Measurements from ENCODE around the gene MVB12B. TPM values are rescaled to one million over a fixed set of nuclear protein-coding genes. Genes with fewer than 3 reads are reported as not detected.
"Not testable (repeated sequence)": the region's sequence is repeated elsewhere in the genome, so short reads cannot be mapped to it uniquely, and the experiment has no call there.

Gene MVB12B
- total and polyA plus RNA-seq, 8 donors: 2.6 to 6.7 (median 4.0) TPM

DNA sequence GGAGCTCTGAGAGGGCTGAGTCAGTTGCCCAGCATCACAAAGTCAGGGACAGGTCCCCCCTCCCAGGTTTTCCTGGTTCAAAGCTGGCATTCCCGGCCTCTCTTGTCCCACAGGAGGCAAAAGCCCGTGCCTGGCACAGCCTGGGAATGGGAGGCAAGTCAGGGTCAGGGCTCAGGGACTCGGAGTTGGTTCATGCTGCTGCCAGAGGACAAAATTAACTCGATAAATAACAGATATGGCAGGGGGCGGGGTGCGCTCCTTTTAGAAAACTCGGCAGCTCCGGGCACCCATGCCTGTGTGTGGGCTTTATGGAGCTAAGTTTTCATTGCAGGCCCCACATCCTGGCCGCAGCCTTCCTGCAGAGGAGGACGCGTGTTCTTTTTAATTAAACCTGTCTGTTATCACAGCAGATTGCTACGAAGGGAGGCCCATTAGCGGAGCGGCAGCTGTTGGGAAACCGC lies 224.3 kb downstream of the MVB12B start:
- Histone ChIP-seq H3K4me1 (no peaks in the 10 kb centered on the region), H3K27me3 (no peaks in the 10 kb centered on the region), H3K9me3 (no peaks in the 10 kb centered on the region), H3K4me3 (no peak overlapping the region), H3K36me3 (no peaks in the 10 kb centered on the region), H3K27ac (no peak overlapping the region)
- DNase-seq (no peak), FAIRE-seq (no peak), ATAC-seq (no peak)
- intact Hi-C loops (cut with DNase I): loop anchor here in 2 of 3 donors (5.0 to 10.0 kb wide), 2 partner anchors 46 to 49 kb away; no protein-coding TSS in a partner anchor
- 58 to 68% methylated on average over 15 of the region's 15 CpGs for WGBS, 2 donors
- TF ChIP-seq, protein P1, sequence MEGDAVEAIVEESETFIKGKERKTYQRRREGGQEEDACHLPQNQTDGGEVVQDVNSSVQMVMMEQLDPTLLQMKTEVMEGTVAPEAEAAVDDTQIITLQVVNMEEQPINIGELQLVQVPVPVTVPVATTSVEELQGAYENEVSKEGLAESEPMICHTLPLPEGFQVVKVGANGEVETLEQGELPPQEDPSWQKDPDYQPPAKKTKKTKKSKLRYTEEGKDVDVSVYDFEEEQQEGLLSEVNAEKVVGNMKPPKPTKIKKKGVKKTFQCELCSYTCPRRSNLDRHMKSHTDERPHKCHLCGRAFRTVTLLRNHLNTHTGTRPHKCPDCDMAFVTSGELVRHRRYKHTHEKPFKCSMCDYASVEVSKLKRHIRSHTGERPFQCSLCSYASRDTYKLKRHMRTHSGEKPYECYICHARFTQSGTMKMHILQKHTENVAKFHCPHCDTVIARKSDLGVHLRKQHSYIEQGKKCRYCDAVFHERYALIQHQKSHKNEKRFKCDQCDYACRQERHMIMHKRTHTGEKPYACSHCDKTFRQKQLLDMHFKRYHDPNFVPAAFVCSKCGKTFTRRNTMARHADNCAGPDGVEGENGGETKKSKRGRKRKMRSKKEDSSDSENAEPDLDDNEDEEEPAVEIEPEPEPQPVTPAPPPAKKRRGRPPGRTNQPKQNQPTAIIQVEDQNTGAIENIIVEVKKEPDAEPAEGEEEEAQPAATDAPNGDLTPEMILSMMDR (IDR thresholded peaks at IDR 0.05): no peak

DNA sequence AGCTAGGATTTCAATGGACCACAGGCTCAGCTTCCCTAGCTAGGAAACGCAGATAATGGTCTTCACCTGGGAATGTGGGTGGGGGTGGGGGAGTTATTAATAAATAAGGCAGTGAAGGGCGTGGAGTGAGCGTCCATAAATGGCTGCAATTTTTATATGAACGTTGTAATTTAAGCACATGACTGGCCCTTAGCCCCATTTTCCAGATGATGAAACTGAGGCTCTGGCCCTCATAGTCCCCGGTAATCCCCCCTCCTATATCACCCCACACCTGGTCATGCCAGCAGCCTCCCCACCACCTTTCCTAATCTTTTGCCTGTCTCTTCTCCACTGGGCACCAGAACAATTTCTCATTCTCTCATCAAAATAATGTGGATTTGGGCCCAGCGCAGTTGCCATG lies 225.2 kb downstream of the MVB12B start:
- Histone ChIP-seq H3K4me1 (no peaks in the 10 kb centered on the region), H3K36me3 (no peaks in the 10 kb centered on the region), H3K27ac (no peak overlapping the region), H3K27me3 (no peaks in the 10 kb centered on the region), H3K9me3 (no peaks in the 10 kb centered on the region), H3K4me3 (no peak overlapping the region)
- DNase-seq: no peak
- 82 to 89% methylated on average over 6 of the region's 6 CpGs for WGBS, 2 donors
- no peak for FAIRE-seq
- intact Hi-C loops (cut with DNase I): loop anchor here in 2 of 3 donors (5.0 to 10.0 kb wide), 2 partner anchors 47 to 50 kb away; no protein-coding TSS in a partner anchor
- TF ChIP-seq, protein P1 (IDR thresholded peaks at IDR 0.05): no peak
- no peak for ATAC-seq

DNA sequence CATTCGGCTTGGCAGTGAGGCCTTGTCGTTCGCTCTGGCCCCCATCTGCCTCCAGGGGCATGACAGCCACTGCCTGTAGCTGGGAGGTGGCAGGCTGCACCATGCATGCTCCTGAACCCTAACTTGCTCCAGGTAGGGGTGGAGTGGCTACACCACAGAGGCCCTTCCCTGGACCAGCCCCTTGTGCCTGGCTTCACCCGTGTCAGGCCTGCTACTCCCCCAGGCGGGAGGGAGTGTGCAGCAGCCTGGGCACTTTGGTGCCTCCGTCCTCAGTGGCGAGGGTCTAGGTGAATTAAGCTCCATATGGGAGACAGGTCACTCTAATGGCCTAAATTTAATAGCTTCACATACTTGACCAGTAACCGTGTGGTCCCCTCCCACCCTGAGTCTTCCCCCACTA lies 227.7 kb downstream of the MVB12B start:
- TF ChIP-seq, protein P1 (IDR thresholded peaks at IDR 0.05): no peak
- FAIRE-seq (no peak), DNase-seq (no peak), ATAC-seq (no peak)
- Histone ChIP-seq H3K9me3 (no peaks in the 10 kb centered on the region), H3K4me3 (no peak overlapping the region), H3K4me1 (no peaks in the 10 kb centered on the region), H3K36me3 (no peaks in the 10 kb centered on the region), H3K27ac (no peak overlapping the region), H3K27me3 (no peaks in the 10 kb centered on the region)
- intact Hi-C loops (cut with DNase I): loop anchor here in 2 of 3 donors (5.0 to 10.0 kb wide), 2 partner anchors 49 to 52 kb away; no protein-coding TSS in a partner anchor
- 91 to 93% methylated on average over 8 of the region's 8 CpGs for WGBS, 2 donors

DNA sequence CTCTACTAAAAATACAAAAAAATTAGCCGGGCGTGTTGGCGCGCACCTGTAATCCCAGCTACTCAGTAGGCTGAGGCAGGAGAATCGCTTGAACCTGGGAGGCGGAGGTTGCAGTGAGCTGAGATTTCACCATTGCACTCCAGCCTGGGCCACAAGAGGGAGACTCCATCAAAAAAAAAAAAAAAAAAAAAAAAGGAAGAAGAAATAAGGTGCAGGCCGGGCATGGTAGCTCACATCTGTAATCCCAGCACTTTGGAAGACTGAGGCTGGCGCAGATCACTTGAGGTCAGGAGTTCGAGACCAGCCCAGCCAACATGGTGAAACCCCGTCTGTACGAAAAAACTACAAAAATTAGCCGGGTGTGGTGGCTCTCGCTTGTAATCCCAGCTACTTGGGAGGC lies 228.8 kb downstream of the MVB12B start:
- intact Hi-C loops (cut with DNase I): loop anchor here in 2 of 3 donors (5.0 to 10.0 kb wide), 2 partner anchors 51 to 58 kb away; no protein-coding TSS in a partner anchor
- H3K4me3 ChIP-seq, FAIRE-seq, H3K27ac ChIP-seq, H3K36me3 ChIP-seq, H3K4me1 ChIP-seq, H3K27me3 ChIP-seq, ATAC-seq, DNase-seq, H3K9me3 ChIP-seq: not testable (repeated sequence)
- 86 to 87% methylated on average over 12 to 13 of the region's 13 CpGs for WGBS, 2 donors
